HG02870 (cell line): Measurements from ENCODE around the gene SLC30A3.

Experiments
- ATAC-seq: cut with Tn5 transposase; IDR thresholded peaks from one replicate; pipeline ENCODE4 v1.9.1; 2021; ENCODE audit warnings: mild to moderate bottlenecking, moderate library complexity; ENCODE audit not compliant: unreplicated experiment

SLC30A3 gene

DNA sequence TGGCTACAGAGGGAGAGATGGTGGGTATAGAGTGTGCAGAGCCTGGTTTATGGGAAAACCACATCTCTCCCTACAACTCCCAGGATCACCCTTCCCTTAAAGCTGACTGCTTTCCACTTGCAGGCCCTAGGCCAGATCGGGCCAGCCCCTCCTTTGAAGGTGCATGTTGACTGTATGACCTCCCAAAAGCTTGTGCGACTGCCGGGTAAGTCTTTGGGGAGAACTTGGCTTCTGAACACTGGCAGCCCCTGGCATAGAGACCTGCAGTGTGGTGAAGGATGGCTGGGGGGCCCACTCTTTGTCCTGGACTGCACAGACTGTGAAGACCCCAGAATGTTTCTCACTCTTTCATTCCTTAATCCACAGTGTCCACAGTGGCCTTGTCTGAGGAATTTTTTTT is 26.2 kb downstream of the SLC30A3 start:
- no peak for ATAC-seq

DNA sequence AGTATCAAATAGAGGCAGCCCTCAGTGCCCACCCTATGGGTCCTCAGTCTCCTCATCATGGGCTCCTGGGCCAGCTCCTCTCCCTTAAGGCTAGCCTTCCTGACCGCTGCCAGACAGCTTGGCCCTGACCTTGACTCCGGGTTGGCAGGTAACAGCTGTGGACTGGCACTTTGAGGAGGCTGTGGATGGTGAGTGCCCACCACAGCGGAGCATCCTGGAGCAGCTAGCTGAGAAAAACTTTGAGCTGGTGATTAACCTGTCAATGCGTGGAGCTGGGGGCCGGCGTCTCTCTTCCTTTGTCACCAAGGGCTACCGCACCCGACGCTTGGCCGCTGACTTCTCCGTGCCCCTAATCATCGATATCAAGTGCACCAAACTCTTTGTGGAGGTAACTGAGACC is 26.7 kb downstream of the SLC30A3 start:
- no peak for ATAC-seq

DNA sequence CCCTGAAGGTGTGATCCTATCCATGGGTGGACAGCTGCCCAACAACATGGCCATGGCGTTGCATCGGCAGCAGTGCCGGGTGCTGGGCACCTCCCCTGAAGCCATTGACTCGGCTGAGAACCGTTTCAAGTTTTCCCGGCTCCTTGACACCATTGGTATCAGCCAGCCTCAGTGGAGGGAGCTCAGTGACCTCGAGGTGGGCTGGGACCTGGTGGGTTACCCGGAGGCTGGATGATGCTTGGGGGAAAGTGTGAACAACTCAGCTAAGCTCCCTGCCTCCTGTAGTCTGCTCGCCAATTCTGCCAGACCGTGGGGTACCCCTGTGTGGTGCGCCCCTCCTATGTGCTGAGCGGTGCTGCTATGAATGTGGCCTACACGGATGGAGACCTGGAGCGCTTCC is 29.5 kb downstream of the SLC30A3 start:
- no peak for ATAC-seq

DNA sequence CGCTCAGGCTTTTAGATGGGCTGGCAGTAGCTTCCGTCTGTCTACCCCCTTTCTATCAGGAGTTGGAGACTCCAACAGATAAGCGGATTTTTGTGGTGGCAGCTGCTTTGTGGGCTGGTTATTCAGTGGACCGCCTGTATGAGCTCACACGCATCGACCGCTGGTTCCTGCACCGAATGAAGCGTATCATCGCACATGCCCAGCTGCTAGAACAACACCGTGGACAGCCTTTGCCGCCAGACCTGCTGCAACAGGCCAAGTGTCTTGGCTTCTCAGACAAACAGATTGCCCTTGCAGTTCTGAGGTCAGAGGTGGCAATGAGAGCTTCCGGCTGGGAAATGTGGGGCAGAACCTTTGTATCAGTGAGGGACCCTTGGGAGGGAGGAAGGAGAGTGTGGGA is 30.9 kb downstream of the SLC30A3 start:
- ATAC-seq = no peak

DNA sequence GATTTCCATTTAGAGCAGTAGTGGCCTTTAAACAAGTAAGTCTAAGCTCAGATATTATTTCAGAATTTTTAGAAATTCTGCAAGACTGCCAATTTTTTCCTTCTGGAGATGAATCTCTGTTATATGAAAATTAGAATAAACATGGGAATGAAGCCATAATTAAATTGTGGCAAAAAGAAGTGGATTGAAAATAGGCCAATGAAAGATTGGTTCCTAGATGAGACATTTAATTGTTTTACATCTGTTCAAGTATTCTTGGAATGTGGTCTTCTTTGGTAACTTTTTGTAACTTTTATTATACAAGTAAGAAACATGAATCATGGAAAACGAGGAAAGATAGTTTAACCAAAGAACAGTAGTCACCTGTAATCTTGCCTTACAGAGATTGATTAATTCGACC is 35.3 kb downstream of the SLC30A3 start:
- no peak for ATAC-seq

DNA sequence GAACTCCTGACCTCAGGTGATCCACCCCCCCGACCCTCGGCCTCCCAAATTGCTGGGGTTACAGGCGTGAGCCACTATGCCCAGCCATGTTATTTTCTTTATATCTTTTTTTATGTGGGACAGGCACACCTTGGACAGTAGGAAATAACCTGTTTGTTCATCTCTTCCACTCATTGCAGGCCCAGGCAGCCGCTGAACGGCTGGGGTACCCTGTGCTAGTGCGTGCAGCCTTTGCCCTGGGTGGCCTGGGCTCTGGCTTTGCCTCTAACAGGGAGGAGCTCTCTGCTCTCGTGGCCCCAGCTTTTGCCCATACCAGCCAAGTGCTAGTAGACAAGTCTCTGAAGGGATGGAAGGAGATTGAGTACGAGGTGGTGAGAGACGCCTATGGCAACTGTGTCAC is 37.3 kb downstream of the SLC30A3 start:
- no peak for ATAC-seq

DNA sequence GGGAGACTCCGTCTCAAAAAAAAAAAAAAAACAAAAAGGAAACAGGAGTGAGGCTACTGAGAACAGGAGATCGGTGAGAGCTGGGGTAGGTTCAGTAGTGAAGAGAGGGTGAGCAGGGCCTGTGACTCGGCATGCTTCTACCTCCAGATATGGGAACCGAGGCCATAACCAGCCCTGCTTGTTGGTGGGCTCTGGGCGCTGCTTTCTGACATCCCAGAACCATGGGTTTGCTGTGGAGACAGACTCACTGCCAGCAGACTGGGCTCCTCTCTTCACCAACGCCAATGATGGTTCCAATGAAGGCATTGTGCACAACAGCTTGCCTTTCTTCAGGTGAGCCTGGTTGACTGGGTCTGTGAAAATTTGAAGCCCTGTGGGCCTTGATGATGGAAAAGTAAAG is 39.4 kb downstream of the SLC30A3 start:
- no peak for ATAC-seq

DNA sequence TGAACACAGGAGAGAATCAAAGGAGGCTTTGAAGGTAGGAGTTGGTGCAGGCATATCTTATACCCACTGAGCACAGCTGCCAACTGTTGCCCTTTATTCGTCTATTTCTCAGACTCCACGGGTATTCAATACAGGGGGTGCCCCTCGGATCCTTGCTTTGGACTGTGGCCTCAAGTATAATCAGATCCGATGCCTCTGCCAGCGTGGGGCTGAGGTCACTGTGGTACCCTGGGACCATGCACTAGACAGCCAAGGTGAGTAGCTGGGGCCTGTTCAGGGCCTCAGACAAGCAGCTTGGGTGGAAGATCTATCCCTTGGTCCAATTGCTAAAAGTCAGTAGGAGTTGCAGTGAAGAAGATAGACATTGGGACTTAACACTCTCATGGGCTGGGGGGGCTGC is 40.4 kb downstream of the SLC30A3 start:
- no peak for ATAC-seq

DNA sequence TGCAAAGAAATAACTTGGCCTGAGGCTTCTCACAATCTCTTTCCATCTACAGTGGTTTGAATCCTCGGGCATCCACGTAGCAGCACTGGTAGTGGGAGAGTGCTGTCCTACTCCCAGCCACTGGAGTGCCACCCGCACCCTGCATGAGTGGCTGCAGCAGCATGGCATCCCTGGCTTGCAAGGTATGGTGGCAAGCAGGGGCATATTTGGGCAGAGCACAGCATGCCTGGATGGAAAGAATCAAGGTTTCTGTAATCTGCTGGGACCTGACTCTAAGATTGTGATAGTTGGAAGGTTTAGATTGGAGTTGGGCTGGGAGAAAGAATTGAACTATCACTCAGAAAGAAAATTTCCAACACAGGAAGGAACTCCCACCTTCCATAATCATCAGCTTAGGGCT is 41.7 kb downstream of the SLC30A3 start:
- ATAC-seq = no peak

DNA sequence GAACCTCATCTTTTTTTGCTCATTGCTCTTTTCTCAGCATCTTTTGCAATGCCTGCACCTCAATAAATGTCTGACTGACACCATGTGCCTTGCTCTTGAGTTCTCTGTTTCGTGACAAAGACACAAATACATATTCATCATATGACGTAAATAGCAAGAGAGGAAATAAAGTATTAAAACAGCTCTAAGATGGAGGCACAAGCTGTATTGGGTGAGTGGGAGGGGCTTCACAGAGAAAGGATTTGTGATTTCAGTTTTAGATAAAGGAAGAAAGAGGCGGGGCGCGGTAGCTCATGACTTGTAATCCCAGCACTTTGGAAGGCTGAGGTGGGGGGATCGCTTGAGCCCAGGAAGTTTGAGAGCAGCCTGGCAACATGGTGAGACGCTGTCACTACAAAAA is 42.8 kb downstream of the SLC30A3 start:
- no peak for ATAC-seq

DNA sequence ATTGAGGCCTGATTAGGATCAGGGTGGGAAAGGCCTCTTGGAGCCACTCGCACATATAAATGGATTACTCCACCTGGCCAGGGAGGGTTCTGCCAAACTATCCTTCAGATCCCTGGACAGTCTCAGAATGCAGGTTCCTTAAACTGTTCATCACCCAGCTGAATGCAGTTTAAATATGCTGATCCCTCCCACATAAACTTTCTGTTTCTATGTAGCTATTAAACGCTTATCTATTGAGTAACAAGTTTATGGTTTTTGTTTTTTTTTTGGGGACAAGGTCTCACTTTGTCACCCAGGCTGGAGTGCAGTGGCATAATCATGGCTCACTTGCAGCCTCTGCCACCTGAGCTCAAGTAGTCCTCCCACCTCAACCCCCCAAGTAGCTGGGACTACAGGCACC is 43.8 kb downstream of the SLC30A3 start:
- ATAC-seq = no peak

DNA sequence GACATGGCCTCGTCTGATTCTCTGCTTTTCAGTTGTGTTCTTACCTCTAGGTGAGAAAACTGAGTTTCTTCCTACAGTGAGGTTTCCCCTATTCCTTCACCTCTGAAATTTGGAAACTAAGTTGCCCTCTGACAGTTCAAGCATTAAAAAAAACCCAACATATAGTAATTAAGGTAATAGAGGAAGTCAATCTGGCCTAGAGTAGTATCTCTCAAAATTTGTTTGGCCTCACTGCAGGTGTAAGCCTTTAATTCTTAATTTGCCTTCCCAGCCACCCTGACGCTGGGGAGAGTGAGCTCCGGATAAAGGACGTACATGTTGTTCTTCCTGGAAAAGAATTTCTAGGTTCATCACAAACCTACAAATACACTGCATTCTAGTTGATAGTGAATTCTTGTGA is 44.2 kb downstream of the SLC30A3 start:
- no peak for ATAC-seq

DNA sequence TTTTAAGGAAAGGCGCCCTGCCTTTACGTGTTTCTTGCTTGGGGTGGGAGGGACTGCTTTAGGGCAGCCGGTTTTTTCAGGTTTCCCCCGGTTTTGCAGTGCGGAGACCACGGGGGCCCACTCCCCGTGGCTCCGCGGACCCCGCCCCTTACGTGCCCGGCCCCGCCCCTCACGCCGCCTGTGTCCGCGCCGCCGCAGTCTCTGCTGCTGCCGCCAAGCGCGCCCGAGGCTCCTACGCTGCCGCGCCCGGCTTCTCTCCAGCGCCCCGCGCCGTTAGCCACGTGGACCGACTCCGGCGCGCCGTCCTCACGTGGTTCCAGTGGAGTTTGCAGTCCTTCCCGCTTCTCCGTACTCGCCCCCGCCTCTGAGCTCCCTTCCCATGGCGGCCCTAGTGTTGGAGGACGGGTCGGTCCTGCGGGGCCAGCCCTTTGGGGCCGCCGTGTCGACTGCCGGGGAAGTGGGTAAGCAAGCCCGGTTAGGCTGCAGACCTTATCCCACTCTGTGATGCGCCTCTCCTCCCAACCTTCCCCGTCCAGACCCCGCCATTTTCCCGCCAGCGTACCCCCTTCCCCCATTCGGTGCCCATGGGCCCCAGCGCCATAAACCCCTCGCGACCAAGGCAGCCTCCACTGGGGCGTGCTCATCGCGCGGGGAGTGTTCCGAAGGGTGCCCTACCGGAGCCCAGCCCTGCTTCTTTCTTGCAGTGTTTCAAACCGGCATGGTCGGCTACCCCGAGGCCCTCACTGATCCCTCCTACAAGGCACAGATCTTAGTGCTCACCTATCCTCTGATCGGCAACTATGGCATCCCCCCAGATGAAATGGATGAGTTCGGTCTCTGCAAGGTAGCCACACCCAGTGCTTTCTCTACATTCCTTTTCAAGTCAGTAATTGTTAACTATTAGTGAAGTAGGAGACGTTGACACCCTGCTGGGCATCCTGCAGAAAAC is 45.4 kb downstream of the SLC30A3 start, which contains the start of gene CAD:
CAD (plus strand) TSS at position 197 of the 949 bp plus-strand sequence; CDS start at position 380, 183 bp downstream.
- peak; percentile 59 for ATAC-seq

DNA sequence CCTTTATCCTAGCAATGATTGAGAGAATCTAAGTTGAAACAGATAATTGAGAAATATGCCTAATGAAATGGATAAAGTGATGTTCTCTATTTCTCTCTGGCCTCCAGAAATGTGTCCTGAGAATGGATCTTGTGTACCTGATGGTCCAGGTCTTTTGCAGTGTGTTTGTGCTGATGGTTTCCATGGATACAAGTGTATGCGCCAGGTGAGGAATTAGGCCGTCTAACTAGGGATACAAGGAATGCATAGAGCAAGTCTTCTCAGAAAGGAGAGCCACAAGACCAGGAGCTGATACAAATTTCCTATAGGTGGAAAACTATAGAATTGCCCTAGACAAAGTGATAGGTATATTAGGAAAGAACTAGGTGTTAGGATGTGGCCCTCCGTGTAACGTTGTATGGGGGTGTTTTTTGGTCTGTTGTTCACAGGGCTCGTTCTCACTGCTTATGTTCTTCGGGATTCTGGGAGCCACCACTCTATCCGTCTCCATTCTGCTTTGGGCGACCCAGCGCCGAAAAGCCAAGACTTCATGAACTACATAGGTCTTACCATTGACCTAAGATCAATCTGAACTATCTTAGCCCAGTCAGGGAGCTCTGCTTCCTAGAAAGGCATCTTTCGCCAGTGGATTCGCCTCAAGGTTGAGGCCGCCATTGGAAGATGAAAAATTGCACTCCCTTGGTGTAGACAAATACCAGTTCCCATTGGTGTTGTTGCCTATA is 46.3 kb downstream of the SLC30A3 start:
- ATAC-seq = no peak

DNA sequence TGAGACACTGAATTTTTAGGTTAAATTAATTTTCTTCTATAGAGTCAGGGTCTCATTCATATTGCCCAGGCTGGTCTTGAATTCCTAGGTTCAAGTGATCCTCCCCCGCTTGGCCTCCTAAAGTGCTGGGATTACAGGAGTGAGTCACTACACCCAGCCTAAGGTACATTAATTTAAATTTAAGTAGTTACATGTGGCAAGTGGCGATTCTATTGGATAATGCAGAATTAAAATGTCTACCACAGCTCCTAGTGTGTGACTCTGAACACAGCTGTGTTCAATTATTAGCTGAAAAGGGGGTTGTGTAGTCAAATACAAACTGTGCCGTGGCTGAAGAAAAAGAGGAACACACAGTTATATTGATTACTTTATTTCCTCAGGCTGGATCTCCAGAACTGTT is 47.9 kb downstream of the SLC30A3 start:
- no peak for ATAC-seq

DNA sequence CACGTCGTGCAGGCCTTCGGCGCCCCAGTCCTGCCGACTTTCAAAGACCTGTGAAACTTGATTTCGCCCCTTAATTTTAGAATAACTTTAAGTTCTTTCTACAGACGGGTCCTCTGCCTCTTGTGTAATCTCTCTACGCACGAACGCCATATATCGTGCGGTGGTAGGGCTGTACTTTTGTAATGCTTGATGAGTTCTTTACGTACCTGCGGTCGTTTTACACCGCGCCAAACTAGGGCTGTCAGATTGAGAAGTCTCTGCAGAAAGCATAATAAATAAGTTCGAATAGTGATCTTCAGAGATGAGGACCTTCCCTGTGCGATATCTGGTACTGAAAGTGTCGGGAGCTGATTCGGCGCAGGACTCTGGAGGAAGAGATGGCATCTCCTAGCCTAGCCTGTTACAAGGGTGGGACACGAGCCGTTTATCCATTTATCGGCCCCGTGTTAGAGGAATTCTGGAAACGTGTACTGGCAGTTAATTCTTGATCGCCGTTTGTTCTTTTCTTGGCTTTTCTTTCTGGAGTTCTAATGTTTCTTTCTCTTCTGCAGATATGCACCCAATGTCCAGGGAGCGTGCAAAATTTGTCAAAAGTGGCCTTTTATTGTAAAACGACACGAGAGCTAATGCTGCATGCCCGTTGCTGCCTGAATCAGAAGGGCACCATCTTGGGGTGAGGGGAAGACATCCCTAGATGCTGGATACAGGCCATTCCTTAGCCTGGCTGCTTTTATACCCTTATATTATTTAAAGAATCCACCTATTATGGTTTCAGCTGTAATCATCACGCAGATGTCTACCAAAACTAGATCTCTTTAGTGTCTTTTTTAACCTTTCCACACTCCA is 50.0 kb downstream of the SLC30A3 start:
- peak; percentile 16 for ATAC-seq

DNA sequence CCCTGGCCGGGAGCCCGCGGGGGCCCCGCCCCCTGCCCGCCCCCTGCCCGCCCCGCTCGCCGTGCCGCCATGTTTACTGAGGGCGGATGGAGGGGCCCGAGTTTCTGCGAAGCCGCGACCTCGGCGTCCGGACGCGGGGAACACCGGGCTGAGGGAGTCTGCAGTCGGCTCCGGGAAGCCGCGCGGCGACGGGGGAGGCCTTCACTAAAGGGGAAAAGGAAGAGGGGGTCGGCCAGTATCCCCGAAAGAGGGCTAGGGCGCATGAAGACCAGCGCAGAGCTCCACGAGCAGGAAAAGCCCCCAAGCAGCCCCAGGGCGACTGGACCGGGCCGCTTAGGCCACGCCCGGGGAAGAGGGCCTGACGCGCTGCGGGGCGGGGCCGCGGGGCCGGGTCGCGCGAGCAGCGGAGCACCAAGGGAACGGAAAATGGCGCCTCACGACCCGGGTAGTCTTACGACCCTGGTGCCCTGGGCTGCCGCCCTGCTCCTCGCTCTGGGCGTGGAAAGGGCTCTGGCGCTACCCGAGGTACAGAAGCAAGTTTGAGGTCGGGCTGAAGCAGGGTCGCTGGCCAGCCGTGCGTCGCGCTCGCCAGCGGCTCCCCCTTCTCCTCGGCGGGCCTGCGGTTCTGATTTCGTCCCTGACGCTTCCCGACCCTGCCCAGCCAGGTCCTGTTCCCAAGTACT is 50.8 kb downstream of the SLC30A3 start, which contains the start of the genes ATRAID and SLC5A6:
ATRAID (plus strand) TSS at position 99 of the 683 bp plus-strand sequence; CDS start at position 427, 328 bp downstream.
SLC5A6 (minus strand) TSS at position 326 of the 683 bp plus-strand sequence. CDS start 4,618 bp downstream, outside the sequence.
- peak; percentile 70 for ATAC-seq

DNA sequence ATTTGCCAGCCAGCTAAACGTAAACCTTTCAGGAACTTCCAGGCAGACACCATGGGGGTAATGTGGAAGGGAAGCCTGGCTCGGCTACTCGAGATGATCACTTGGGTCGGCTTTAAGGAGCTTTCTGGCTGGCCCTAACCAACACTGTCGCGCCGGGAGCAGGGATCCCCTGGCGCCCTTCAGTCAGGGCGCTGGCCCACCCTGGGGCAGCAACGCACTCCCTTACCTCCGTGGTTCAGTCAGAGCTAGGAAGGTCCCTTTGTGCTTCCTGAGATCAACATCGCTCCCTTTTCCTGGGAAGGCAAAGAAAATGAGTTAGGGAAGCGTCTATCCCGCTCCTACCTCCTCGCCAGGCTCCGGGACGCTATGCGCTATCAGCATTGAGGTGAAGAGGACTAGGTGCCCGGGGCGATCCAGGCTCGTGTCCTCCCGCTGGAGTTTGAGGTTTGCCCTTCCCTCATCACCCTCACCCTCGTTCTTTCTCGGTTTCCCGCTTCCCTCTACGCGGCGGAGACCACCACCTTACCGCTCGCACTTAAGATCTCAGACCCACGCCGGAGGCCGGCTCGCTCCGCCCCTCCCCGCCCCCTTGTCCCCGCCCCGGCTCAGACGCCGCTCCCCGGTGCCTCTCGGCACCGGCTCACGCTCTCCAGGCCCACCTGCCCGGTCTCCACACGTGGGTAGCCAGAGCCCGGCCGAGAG is 51.5 kb downstream of the SLC30A3 start:
- no peak for ATAC-seq

DNA sequence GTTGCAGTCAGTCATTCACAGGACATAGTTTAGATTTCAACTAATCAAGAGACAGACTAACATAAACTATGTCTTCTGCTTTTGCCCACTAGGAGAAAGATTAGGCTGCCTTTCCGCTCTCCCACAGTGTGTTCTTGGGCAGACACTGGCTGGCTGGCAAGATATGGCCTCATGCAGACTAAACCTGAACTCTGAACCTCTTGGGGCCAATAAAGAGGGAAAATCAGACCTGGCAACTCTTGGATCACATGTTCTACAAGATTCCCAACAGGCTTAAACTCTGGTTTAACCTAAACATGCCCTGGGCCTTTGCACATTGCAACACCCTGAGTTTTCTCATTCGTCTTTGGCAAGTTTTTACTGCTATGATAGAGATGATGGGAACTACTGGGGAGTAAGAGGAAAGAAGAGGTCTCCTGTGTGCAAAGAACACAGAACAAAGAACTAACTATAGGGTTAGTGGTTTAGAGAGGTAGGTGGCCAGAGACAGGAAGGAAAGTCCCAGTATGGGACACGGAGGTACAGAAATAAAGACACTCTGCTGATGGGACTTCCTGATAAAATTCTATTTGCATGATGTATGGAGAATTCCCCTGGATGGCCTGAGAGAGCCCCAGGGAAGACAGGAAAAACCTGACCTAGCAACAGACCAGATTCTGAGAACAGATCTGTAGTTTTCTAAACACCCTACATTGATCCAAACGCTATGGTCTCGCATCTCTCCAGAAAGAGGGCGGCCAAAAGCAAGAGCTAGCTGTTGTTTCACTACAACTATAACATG is 53.0 kb downstream of the SLC30A3 start:
- no peak for ATAC-seq
